Breast epithelium (tissue), 4 donors: ENCODE measurements around the gene SORBS1. TPM values are rescaled to one million over a fixed set of nuclear protein-coding genes. Genes with fewer than 3 reads are reported as not detected.

Source experiments
- DNase-seq, 2 donors: peaks; one replicate each; pipeline ENCODE4 v3.0.0-alpha.2; 2019; ENCODE audit warnings: low spot score in 2 of 2
- H3K27ac ChIP-seq, 2 donors: fragments of 200-600 bp; sonication (generic) in 1 of 2; one replicate each; pipeline ENCODE4 v1.5.1; 2016 to 2019; ENCODE audit warnings: mild to moderate bottlenecking in 1 of 2
- H3K27me3 ChIP-seq, 2 donors: fragments of 200-600 bp; sonication (generic) in 1 of 2; one replicate each; pipeline versions ENCODE4 v1.5.1 to v1.6.0; 2017 to 2019; ENCODE audit warnings: control low read depth in 1 of 2, mild to moderate bottlenecking in 1 of 2
- H3K36me3 ChIP-seq: fragments of 200-600 bp; one replicate; pipeline ENCODE4 v1.5.1; 2019
- H3K4me1 ChIP-seq, 2 donors: fragments of 200-600 bp; sonication (generic); one replicate each; pipeline ENCODE4 v1.5.1; 2016 to 2019; ENCODE audit warnings: control low read depth in 1 of 2
- H3K4me3 ChIP-seq, 3 donors: fragments of 200-600 bp; sonication (generic); 1 replicate in 2 of 3; 2 replicates in 1 of 3; pipeline ENCODE4 v1.5.1; 2016 to 2019; ENCODE audit warnings: mild to moderate bottlenecking in 3 of 3, moderate library complexity in 2 of 3
- H3K9me3 ChIP-seq, 2 donors: fragments of 200-600 bp; sonication (generic) in 1 of 2; one replicate each; pipeline ENCODE4 v1.5.1; 2016 to 2019; ENCODE audit warnings: control low read depth in 1 of 2
- POLR2A ChIP-seq: fragments of 450-650 bp; IDR thresholded peaks from one replicate; pipeline ENCODE4 v1.6.1; 2016; ENCODE audit warnings: antibody characterized with exemption, mild to moderate bottlenecking, moderate library complexity
- POLR2AphosphoS5 ChIP-seq, 3 donors: sonication (generic); formaldehyde crosslinking; IDR thresholded peaks; one replicate each; pipeline ENCODE4 v1.6.1; 2017; ENCODE audit warnings: antibody characterized with exemption in 3 of 3
- intact Hi-C: fragments of 100-400 bp; cut with DNase I; formaldehyde crosslinking; loops from one replicate; pipeline ENCODE4 v1.15.1; 2023; ENCODE audit warnings: low total_unique reads
- total RNA-seq, 3 donors: library from RNA; depleted of rRNA; stranded (reverse); fragments of >200 nt; gene quantifications; one replicate each; pipeline ENCODE4 v1.1.0, GENCODE V29; 2016
- TF ChIP-seq, protein P1 (sequence below), 3 donors: fragments of 450-650 bp; IDR thresholded peaks; one replicate each; pipeline ENCODE4 v1.5.1; 2016 to 2017; ENCODE audit warnings: antibody characterized with exemption in 3 of 3, mild to moderate bottlenecking in 3 of 3, moderate library complexity in 3 of 3

Gene SORBS1
- total RNA-seq, 3 donors from 2014 or later = 156 to 455 (median 200) TPM

DNA sequence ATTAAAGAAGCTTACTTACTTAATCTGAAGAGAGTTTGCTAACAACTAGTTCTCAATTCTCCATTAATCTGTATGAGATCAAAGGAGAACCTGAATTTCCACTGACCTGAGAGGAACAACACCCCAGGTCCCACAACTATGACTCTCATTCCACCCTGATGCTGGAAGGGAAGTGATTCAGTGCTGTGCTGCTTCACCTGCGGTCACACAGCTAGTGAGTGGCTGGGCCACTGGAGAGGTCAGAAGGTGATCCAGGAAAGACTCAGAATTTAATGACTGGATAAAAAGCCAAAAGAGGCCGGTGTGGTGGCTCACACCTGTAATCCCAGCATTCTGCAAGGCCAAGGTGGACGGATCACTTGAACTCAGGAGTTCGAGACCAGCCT lies 23.6 kb downstream of the SORBS1 start:
- intact Hi-C loops = no loop called here
- no peak for DNase-seq
- Histone ChIP-seq H3K27ac (peak overlapping the region; percentile 81 to 86), H3K27me3 (no peaks in the 10 kb centered on the region), H3K9me3 (no peaks in the 10 kb centered on the region), H3K36me3 (no peaks in the 10 kb centered on the region), H3K4me1 (no peaks in the 10 kb centered on the region), H3K4me3 (no peak overlapping the region)
- no peak for TF ChIP-seq POLR2A
- TF ChIP-seq, protein P1, sequence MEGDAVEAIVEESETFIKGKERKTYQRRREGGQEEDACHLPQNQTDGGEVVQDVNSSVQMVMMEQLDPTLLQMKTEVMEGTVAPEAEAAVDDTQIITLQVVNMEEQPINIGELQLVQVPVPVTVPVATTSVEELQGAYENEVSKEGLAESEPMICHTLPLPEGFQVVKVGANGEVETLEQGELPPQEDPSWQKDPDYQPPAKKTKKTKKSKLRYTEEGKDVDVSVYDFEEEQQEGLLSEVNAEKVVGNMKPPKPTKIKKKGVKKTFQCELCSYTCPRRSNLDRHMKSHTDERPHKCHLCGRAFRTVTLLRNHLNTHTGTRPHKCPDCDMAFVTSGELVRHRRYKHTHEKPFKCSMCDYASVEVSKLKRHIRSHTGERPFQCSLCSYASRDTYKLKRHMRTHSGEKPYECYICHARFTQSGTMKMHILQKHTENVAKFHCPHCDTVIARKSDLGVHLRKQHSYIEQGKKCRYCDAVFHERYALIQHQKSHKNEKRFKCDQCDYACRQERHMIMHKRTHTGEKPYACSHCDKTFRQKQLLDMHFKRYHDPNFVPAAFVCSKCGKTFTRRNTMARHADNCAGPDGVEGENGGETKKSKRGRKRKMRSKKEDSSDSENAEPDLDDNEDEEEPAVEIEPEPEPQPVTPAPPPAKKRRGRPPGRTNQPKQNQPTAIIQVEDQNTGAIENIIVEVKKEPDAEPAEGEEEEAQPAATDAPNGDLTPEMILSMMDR (IDR thresholded peaks at IDR 0.05) = no peak
- no peak for TF ChIP-seq POLR2AphosphoS5 (IDR thresholded peaks at IDR 0.05)

DNA sequence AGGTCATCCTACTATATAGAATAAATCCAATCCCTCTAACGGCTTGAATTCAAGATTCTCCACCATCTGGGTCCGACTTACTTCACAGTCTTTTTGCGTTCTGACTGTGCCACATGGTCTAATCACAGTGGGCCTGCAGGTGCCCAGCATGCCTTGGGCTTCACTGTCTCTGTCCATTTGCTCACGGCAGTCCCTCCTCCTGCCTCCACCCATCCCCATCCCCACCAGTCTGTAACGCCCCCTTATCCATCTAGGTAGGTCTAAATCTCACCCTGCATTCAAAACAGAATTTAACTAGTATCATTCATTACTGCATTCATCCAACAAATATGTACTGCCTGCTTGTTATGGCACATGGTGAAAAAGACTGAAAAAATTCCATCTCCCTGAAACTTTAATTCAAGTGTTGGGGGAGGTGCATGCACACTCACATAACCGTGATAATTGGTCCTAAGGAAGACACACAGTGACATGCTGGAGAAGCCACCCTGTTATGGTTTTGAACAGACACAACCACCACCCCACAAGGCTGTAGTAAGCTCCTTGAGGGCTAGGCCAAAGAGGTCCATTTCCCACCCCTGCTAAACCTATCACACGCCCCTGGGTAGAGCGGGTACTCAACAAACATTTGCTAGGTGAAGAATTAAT lies 24.2 kb downstream of the SORBS1 start:
- peak overlapping the region; percentile 81 to 86 for H3K27ac ChIP-seq
- TF ChIP-seq POLR2AphosphoS5 (IDR thresholded peaks at IDR 0.05) (no peak), POLR2A (no peak)
- TF ChIP-seq, protein P1 (IDR thresholded peaks at IDR 0.05) = no peak
- H3K4me1 ChIP-seq = no peaks in the 10 kb centered on the region
- DNase-seq = no peak
- intact Hi-C loops = no loop called here
- H3K9me3 ChIP-seq = no peaks in the 10 kb centered on the region
- no peaks in the 10 kb centered on the region for H3K27me3 ChIP-seq
- no peaks in the 10 kb centered on the region for H3K36me3 ChIP-seq
- no peak overlapping the region for H3K4me3 ChIP-seq

DNA sequence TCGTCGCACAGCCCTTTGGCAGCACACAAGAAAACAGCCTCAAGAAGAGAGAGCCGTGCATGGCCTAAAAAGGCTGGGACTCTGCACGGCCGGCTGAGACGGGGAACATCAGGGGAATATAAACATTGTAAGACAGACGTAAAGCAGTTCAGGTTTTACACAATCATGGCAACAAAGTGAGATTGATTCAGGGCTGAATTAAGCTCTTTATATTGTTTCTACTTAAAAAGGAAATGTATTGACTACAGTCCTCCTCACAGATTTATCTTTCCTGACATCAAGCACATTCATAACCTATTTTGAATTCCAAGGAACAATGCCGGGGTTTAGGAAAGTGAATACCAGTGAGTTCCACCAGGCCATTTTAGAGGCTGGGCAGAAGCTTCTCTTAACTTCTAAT lies 25.2 kb downstream of the SORBS1 start:
- Histone ChIP-seq H3K4me1 (peaks cover 0 to 1% of the 10 kb centered on the region in 2 donors), H3K9me3 (no peaks in the 10 kb centered on the region), H3K4me3 (no peak overlapping the region), H3K36me3 (no peaks in the 10 kb centered on the region), H3K27ac (peak overlapping the region; percentile 81 to 86), H3K27me3 (no peaks in the 10 kb centered on the region)
- peak in 1 of 2 donors; percentile 57 for DNase-seq
- intact Hi-C loops = no loop called here
- TF ChIP-seq POLR2AphosphoS5 (IDR thresholded peaks at IDR 0.05) (no peak), POLR2A (no peak)
- TF ChIP-seq, protein P1 (IDR thresholded peaks at IDR 0.05) = no peak

DNA sequence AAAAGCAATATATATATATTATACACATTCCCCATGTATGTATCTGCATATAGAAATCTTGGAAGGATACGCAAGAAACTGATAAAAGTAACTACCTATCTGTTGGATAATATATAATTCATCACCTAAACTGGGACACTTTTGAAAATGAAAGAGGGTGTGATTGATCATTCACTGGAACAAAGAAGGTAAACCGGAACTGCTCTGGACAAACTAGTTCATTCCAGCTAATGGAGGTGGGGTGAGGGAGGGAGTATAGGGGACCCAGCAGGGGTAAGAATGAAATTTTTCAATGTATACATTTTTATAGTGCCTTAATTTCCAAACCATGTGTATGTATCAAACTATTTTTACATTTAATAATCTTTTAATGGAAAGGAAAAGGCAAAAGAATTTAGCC lies 25.6 kb downstream of the SORBS1 start:
- TF ChIP-seq, protein P1 (IDR thresholded peaks at IDR 0.05) = no peak
- TF ChIP-seq POLR2A (no peak), POLR2AphosphoS5 (IDR thresholded peaks at IDR 0.05) (no peak)
- no peak for DNase-seq
- intact Hi-C loops = no loop called here
- Histone ChIP-seq H3K4me1 (peaks cover 0 to 4% of the 10 kb centered on the region in 2 donors), H3K27me3 (no peaks in the 10 kb centered on the region), H3K4me3 (no peak overlapping the region), H3K27ac (peak overlapping the region; percentile 81 to 86), H3K36me3 (no peaks in the 10 kb centered on the region), H3K9me3 (no peaks in the 10 kb centered on the region)

DNA sequence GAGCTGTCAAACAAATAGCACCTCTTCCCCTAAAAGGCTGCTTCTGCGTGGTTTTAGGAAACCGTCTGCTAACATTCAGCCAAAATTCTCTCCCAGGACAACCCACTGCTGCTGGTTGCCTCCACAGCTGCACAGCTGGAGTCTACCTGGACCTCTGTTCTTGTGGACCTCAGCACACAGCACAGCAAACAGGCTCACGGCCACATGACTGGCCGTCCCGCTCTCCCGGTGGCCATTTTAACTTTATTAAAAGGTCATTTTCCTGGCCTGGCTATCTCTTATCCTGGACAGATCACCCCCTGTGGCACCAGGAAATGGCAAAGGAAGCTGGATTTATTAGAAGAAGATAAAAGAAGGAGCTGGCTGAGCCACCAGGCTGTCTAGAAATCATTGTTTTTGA lies 27.6 kb downstream of the SORBS1 start:
- H3K36me3 ChIP-seq = no peaks in the 10 kb centered on the region
- peak overlapping the region in 1 of 2 donors; percentile 5 for H3K27ac ChIP-seq
- intact Hi-C loops = no loop called here
- no peaks in the 10 kb centered on the region for H3K27me3 ChIP-seq
- H3K4me3 ChIP-seq = no peak overlapping the region
- DNase-seq = no peak
- no peaks in the 10 kb centered on the region for H3K9me3 ChIP-seq
- TF ChIP-seq POLR2A (no peak), POLR2AphosphoS5 (IDR thresholded peaks at IDR 0.05) (no peak)
- TF ChIP-seq, protein P1 (IDR thresholded peaks at IDR 0.05) = no peak
- peaks cover 0 to 4% of the 10 kb centered on the region in 2 donors for H3K4me1 ChIP-seq
